NB4 (cell line): ENCODE results near the gene ZCCHC14.

Experiments
- MYC ChIP-seq: IDR thresholded peaks from 2 replicates; pipeline ENCODE4 v1.6.1; 2011; ENCODE audit warnings: low read depth, low read length
- POLR2A ChIP-seq: IDR thresholded peaks from 2 replicates; pipeline ENCODE4 v1.6.1; 2011; ENCODE audit warnings: mild to moderate bottlenecking; ENCODE audit not compliant: insufficient read length; ENCODE audit errors: extremely low read depth
- TF ChIP-seq, protein P1 (sequence below): IDR thresholded peaks from one replicate; pipeline ENCODE4 v1.5.1; 2012; ENCODE audit warnings: low read depth, low read length

DNA sequence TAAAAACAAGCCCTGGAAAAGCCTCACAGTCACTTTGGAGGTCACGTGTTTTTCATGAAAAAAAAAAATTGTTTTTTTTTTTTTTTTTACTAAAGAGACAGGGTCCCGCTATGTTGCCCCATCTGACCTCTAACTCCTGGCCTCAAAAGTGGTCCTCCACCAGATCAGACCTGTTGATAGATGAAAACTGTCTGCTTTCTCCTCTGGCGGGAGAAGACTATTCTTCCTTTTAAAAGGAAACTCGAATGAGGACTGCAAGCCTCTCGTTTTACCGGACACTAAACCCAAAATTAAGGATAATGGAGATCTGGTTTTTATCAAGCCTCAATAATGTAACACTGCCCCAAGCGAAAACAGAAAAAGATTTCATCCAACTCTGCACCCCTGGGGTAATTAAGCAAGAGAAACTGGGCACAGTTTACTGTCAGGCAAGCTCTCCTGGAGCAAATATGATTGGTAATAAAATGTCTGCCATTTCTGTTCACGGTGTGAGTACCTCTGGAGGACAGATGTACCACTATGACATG, 25.8 kb downstream of the ZCCHC14 start:
- TF ChIP-seq, protein P1, sequence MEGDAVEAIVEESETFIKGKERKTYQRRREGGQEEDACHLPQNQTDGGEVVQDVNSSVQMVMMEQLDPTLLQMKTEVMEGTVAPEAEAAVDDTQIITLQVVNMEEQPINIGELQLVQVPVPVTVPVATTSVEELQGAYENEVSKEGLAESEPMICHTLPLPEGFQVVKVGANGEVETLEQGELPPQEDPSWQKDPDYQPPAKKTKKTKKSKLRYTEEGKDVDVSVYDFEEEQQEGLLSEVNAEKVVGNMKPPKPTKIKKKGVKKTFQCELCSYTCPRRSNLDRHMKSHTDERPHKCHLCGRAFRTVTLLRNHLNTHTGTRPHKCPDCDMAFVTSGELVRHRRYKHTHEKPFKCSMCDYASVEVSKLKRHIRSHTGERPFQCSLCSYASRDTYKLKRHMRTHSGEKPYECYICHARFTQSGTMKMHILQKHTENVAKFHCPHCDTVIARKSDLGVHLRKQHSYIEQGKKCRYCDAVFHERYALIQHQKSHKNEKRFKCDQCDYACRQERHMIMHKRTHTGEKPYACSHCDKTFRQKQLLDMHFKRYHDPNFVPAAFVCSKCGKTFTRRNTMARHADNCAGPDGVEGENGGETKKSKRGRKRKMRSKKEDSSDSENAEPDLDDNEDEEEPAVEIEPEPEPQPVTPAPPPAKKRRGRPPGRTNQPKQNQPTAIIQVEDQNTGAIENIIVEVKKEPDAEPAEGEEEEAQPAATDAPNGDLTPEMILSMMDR, result no peak
- TF ChIP-seq POLR2A (no peak), MYC (no peak)
